B cell (primary cell): ENCODE results near the gene QRSL1. TPM values are rescaled to one million over a fixed set of nuclear protein-coding genes. Genes with fewer than 3 reads are reported as not detected.

Experiments
- ATAC-seq: fragments of 200-7000 bp; cut with Tn5 transposase; one replicate; pipeline ENCODE4 v1.10.0; 2021; ENCODE audit warnings: low read depth, mild to moderate bottlenecking, moderate number of reproducible peaks, moderate library complexity
- CTCF ChIA-PET: fragments of 350-600 bp; sonication (Branson Sonifier 250); formaldehyde crosslinking; loops from one replicate; lab custom pipeline; 2021; ENCODE audit warnings: antibody characterized with exemption, inconsistent platforms; lab: Charles Lee
- POLR2A ChIA-PET: fragments of 350-600 bp; sonication (Branson Sonifier 250); formaldehyde crosslinking; loops from one replicate; lab custom pipeline; 2021; ENCODE audit warnings: antibody characterized with exemption; lab: Charles Lee
- DNase-seq: peaks from one replicate; pipeline ENCODE4 v3.0.0; 2013
- H2AFZ ChIP-seq: 2 replicates; pipeline ENCODE4 v1.6.1; 2012; ENCODE audit warnings: mild to moderate bottlenecking, low read depth, low read length; ENCODE audit not compliant: insufficient read depth, poor library complexity, severe bottlenecking
- H3K27ac ChIP-seq, 2 donors: 1 replicate in 1 of 2; 2 replicates in 1 of 2; pipeline ENCODE4 v1.5.1; 2012 to 2013; ENCODE audit warnings: low read length in 2 of 2, mild to moderate bottlenecking in 2 of 2, moderate library complexity in 1 of 2
- H3K27me3 ChIP-seq, 4 experiments: fragments of 200-600 bp in 1 of 4; sonication (generic) in 1 of 4; replicated peaks in 1 of 4; 1 replicate in 2 of 4; 2 replicates in 2 of 4; pipeline versions ENCODE4 v1.6.1 to v1.7.0; 2013 to 2016; ENCODE audit warnings: low read length in 3 of 4, mild to moderate bottlenecking in 2 of 4, mixed read lengths in 1 of 4, moderate library complexity in 1 of 4; ENCODE audit not compliant: insufficient read depth in 4 of 4, control insufficient read depth in 3 of 4; ENCODE audit errors: control extremely low read depth in 1 of 4
- H3K36me3 ChIP-seq, 2 experiments: replicated peaks in 1 of 2; 1 replicate in 1 of 2; 2 replicates in 1 of 2; pipeline versions ENCODE4 v1.6.1 to v1.7.1; 2013; ENCODE audit warnings: low read length in 1 of 2; ENCODE audit not compliant: insufficient read depth in 2 of 2, control insufficient read depth in 1 of 2; ENCODE audit errors: control extremely low read depth in 1 of 2, extremely low read depth in 1 of 2
- H3K4me1 ChIP-seq, 2 donors: fragments of 200-600 bp in 1 of 2; sonication (generic) in 1 of 2; 1 replicate in 1 of 2; 2 replicates in 1 of 2; pipeline versions ENCODE4 v1.5.1 to v1.6.1; 2013 to 2017; ENCODE audit warnings: low read length in 2 of 2; ENCODE audit not compliant: control insufficient read depth in 2 of 2, insufficient read depth in 2 of 2
- H3K4me2 ChIP-seq: replicated peaks from 2 replicates; pipeline ENCODE3; 2012; ENCODE audit warnings: mild to moderate bottlenecking, low read depth, low read length; ENCODE audit not compliant: poor library complexity, severe bottlenecking
- H3K4me3 ChIP-seq, 5 experiments: fragments of 200-600 bp in 1 of 5; sonication (generic) in 1 of 5; 1 replicate in 3 of 5; 2 replicates in 2 of 5; pipeline versions ENCODE4 v1.5.1 to v1.7.0; 2011 to 2016; ENCODE audit warnings: low read length in 4 of 5, mild to moderate bottlenecking in 4 of 5, low read depth in 2 of 5, control low read depth in 1 of 5, moderate library complexity in 1 of 5; ENCODE audit not compliant: insufficient read depth in 1 of 5; ENCODE audit errors: control extremely low read depth in 1 of 5, extremely low read depth in 1 of 5
- H3K79me2 ChIP-seq: fragments of 200-600 bp; sonication (generic); one replicate; pipeline ENCODE4 v1.6.0; 2016; ENCODE audit warnings: low read length; ENCODE audit not compliant: control insufficient read depth, insufficient read depth
- H3K9ac ChIP-seq: fragments of 200-600 bp; sonication (generic); 2 replicates; pipeline ENCODE4 v1.6.1; 2017; ENCODE audit warnings: mild to moderate bottlenecking, low read length, moderate library complexity
- H3K9me3 ChIP-seq, 3 donors: one replicate each; pipeline versions ENCODE4 v1.6.1 to v1.7.1; 2013; ENCODE audit warnings: low read length in 2 of 3; ENCODE audit not compliant: control insufficient read depth in 2 of 3, insufficient read depth in 1 of 3; ENCODE audit errors: control extremely low read depth in 1 of 3
- H4K20me1 ChIP-seq: 2 replicates; pipeline ENCODE4 v1.6.0; 2012; ENCODE audit warnings: mild to moderate bottlenecking, low read length; ENCODE audit not compliant: insufficient read depth, control insufficient read depth, poor library complexity, severe bottlenecking
- H3K27ac Mint-ChIP-seq: one replicate; pipeline ENCODE4 v1.8.0; 2021; ENCODE audit warnings: mixed read lengths
- H3K27me3 Mint-ChIP-seq: one replicate; pipeline ENCODE4 v1.8.0; 2021; ENCODE audit warnings: mixed read lengths
- H3K4me1 Mint-ChIP-seq: one replicate; pipeline ENCODE4 v1.8.0; 2021; ENCODE audit warnings: mixed read lengths
- H3K4me3 Mint-ChIP-seq: one replicate; pipeline ENCODE4 v1.8.0; 2021; ENCODE audit warnings: mixed read lengths
- H3K9me3 Mint-ChIP-seq: one replicate; pipeline ENCODE4 v1.8.0; 2022; ENCODE audit warnings: mixed read lengths; ENCODE audit not compliant: insufficient read depth
- CTCF ChIP-seq: fragments of 200-600 bp; IDR thresholded peaks from one replicate; pipeline ENCODE4 v1.8.0; 2022; ENCODE audit warnings: antibody characterized with exemption, mild to moderate bottlenecking
- EZH2 ChIP-seq: IDR thresholded peaks from 2 replicates; pipeline ENCODE4 v1.6.1; 2012; ENCODE audit warnings: borderline replicate concordance, low read depth, mild to moderate bottlenecking, moderate library complexity, low read length; ENCODE audit not compliant: insufficient read depth, poor library complexity, severe bottlenecking
- WGBS: methylation state at CpG from one replicate; pipeline ENCODE4 v1.1.5; 2013; ENCODE audit warnings: missing lambda C conversion rate; ENCODE audit not compliant: insufficient coverage; 5-methylcytosine and 5-hydroxymethylcytosine counted together
- intact Hi-C: fragments of 100-400 bp; cut with micrococcal nuclease; formaldehyde crosslinking; loops from one replicate; pipeline ENCODE4 v1.10.0; 2022
- polyA plus RNA-seq: library from polyadenylated mRNA; depleted of rRNA; stranded (reverse); fragments of >200 nt; gene quantifications from 2 replicates; pipeline ENCODE4 v1.2.3, GENCODE V29; 2012
- total RNA-seq, 2 donors: library from RNA; stranded (reverse); fragments of 120-200 nt in 1 of 2; gene quantifications; 1 replicate in 1 of 2; 2 replicates in 1 of 2; pipeline versions ENCODE4 v1.2.3 to v1.2.4, GENCODE V29; 2013 to 2022

QRSL1 gene
- total and polyA plus RNA-seq, 2 donors (not counting 1 experiment from before 2014, with no cell fraction given): 36.9 to 38.5 TPM

GRCh38 chr6:106648651-106649308 is 19.4 kb downstream of the QRSL1 start:
- Mint-ChIP-seq H3K4me1 (peaks cover 46% of the 10 kb centered on the region), H3K27ac (peak overlapping the region; percentile 97), H3K4me3 (peak overlapping the region; percentile 87), H3K27me3 (no peaks in the 10 kb centered on the region), H3K9me3 (no peaks in the 10 kb centered on the region)
- H3K79me2 ChIP-seq: peaks cover 92% of the 10 kb centered on the region
- ATAC-seq: peak; percentile 96
- peak overlapping the region; percentile 71 for H2AFZ ChIP-seq
- no peaks in the 10 kb centered on the region for H3K9me3 ChIP-seq
- peaks cover 19 to 24% of the 10 kb centered on the region in 2 donors for H3K4me1 ChIP-seq
- H3K4me2 ChIP-seq: peak overlapping the region; percentile 66
- TF ChIP-seq CTCF (no peak), EZH2 (no peak)
- no peaks in the 10 kb centered on the region for H4K20me1 ChIP-seq
- H3K4me3 ChIP-seq: peak overlapping the region; percentile 38 to 87 (median 58)
- ChIA-PET CTCF (interaction anchor here (0.8 to 2.7 kb wide), 16 partner anchors 10 to 331 kb away, joined by 3 to 12 read pairs (median 4); partner anchors contain the start of gene RTN4IP1), POLR2A (interaction anchor here (0.6 to 2.2 kb wide), 6 partner anchors 11 to 325 kb away, joined by 3 to 12 read pairs (median 4); partner anchors contain the start of genes CD24, QRSL1 and RTN4IP1)
- no peaks in the 10 kb centered on the region for H3K27me3 ChIP-seq
- intact Hi-C loops: loop anchor here (1.0 kb wide), 3 partner anchors 10 to 19 kb away; partner anchors contain the start of genes QRSL1 and RTN4IP1
- H3K36me3 ChIP-seq: peaks cover 11 to 40% of the 10 kb centered on the region in 2 experiments
- H3K27ac ChIP-seq: peak overlapping the region; percentile 82 to 94
- peak; percentile 76 for DNase-seq
- peak overlapping the region; percentile 59 for H3K9ac ChIP-seq
- WGBS: no CpG with 5 or more reads among the region's 7 CpGs

- Histone ChIP-seq H3K27ac (peak overlapping the region in 1 of 2 donors; percentile 46), H3K9me3 (peaks cover 5 to 13% (median 12%) of the 10 kb centered on the region in 3 donors), H4K20me1 (no peaks in the 10 kb centered on the region), H2AFZ (no peak overlapping the region), H3K4me3 (no peak overlapping the region), H3K79me2 (peaks cover 55% of the 10 kb centered on the region), H3K36me3 (peaks cover 21 to 88% of the 10 kb centered on the region in 2 experiments), H3K4me1 (peaks cover 7 to 10% of the 10 kb centered on the region in 2 donors), H3K9ac (no peak overlapping the region), H3K27me3 (no peaks in the 10 kb centered on the region), H3K4me2 (no peak overlapping the region)
- peaks cover 4% of the 10 kb centered on the region for H3K9me3 Mint-ChIP-seq
- no peak for ATAC-seq
- H3K4me1 Mint-ChIP-seq: peaks cover 33% of the 10 kb centered on the region
- WGBS: no CpG with 5 or more reads among the region's 4 CpGs
- no peak overlapping the region for H3K4me3 Mint-ChIP-seq
- DNase-seq: peak; percentile 24
- ChIA-PET POLR2A (no interaction called here), CTCF (interaction anchor here (0.7 to 1.9 kb wide), 6 partner anchors 8 to 322 kb away, joined by 3 to 6 read pairs (median 3); no protein-coding TSS in a partner anchor)
- H3K27ac Mint-ChIP-seq: no peak overlapping the region
- intact Hi-C loops: no loop called here
- TF ChIP-seq CTCF (no peak), EZH2 (no peak)
- no peaks in the 10 kb centered on the region for H3K27me3 Mint-ChIP-seq
Observed at GRCh38 chr6:106658469-106658868, 29.1 kb downstream of the QRSL1 start.
